ENCODE measurements around the gene TNKS1BP1.

GRCh38 chr11:57373146-57373545 is 48.4 kb upstream of the TNKS1BP1 start:
- TF ChIP-seq NR2F6 (CRISPR knock-in tag; IDR thresholded peaks at IDR 0.05) (no peak), CEBPB (tag; IDR thresholded peaks at IDR 0.05) (no peak)

Data from K562 (cell line).